HG03571 (cell line): ENCODE data around the gene EPB42.

Source experiments
- ATAC-seq: cut with Tn5 transposase; IDR thresholded peaks from one replicate; pipeline ENCODE4 v1.9.1; 2021; ENCODE audit not compliant: unreplicated experiment

The EPB42 gene

DNA sequence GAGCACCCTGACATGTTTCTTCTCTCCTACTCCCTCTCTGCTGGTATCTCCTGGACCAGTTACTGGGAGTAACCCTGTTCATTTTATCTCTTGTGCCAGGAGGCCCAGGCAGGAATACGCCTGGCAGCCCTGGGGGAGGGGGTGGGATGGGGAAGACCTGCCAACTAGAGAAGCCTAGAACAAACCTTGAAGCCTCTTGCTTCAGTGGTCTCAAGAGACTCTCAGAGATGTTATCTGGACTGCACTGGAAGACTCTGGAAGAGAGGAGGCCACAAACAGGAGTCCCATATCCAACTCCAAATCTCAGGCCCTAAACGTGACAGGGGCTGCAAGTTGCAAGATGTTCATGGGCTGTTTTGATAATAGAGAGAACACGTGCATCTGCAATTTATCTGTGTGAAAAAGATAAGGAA, at the start of gene EPB42:
TSS of gene EPB42 (minus strand) at position 28 of the 413 bp plus-strand sequence. CDS start 193 bp downstream, outside the sequence.
- ATAC-seq = no peak

DNA sequence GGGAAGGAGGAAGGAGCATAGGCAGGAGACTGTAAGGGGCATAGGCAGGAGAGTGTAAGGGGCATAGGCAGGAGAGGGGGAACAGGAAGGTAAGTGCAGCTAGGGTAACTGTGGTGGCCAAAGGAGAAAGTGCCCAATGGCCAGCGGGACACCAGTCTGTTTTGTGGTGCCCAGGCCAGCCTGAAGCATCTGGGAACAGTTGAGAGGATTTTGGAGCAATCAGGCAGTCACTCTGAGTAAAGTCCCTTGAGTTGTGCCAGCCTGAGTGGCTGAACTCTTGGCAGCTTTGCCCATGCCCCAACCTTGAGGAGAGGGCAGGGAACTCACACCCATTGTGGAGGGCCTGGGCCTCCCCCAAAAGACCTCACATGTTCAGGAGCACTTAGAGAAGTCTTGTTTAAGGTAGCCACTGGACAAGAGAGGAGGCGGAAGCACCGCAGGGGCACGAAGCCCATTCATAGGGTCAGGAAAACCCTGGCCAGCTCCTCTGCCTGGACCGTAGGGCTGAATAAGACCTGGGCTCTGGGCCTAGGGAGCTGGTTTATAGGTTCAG, 49.4 kb upstream of the EPB42 start:
- ATAC-seq = no peak

- ATAC-seq = no peak
These were observed 47.6 kb upstream of the EPB42 start for GRCh38 chr15:43268111-43269105.

- no peak for ATAC-seq
These were observed 46.6 kb upstream of the EPB42 start for GRCh38 chr15:43267439-43267838.

GRCh38 chr15:43266834-43267233, 46.0 kb upstream of the EPB42 start, which contains the start of gene TGM5:
Gene TGM5 (minus strand): TSS chr15:43266928. CDS start chr15:43266849, 79 bp downstream.
- ATAC-seq = no peak

- no peak for ATAC-seq
These were observed 45.6 kb upstream of the EPB42 start for GRCh38 chr15:43266386-43266785.

DNA sequence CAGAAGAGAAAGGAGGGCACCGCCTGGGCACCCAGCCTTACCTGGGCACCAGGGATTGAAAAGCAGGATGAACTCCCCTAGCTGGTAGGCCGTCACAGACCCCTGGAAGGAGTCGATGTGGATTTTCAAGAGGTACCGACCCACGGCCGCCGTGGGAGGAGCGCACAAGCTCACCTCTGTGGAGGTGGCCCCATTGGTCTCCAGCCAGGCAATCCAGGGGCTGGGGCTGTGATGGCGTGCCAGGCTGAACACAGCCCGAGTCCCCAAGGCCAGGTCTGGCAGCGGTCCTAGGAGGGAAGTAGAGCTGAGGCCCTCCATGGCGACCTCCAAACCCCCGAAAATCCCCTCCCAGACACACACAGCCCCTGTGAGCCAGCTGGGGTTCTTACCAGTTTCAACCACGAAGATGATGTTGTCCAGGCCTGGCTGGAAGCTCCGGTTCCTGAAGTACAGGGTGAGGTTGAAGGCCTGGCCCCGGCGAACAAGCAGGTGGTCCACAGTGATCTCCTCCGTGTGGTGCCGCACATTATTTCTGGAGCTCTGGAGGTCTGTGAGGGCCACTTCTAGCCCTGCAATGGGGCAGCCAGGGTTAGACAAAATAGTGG, 39.3 kb upstream of the EPB42 start:
- no peak for ATAC-seq

DNA sequence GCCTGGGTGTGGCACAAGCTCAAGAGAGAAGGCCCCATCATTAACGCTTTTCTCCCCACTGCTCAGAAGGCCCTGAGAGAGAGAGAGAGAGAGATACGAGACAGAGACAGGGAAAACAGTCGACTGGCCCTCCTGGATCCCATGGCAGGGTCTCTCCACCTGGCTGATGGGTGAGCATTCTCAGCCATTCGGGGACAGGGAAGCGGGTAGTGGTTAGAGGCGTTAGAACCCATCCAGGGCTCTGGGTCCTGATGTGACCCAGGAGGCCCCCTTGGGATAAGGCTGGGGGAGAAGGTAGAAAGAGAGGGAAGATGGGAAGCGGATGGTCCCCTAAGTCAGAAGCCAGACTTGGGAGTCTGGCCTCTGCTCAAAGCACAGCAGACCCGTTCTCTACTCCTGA, 38.0 kb upstream of the EPB42 start:
- no peak for ATAC-seq

DNA sequence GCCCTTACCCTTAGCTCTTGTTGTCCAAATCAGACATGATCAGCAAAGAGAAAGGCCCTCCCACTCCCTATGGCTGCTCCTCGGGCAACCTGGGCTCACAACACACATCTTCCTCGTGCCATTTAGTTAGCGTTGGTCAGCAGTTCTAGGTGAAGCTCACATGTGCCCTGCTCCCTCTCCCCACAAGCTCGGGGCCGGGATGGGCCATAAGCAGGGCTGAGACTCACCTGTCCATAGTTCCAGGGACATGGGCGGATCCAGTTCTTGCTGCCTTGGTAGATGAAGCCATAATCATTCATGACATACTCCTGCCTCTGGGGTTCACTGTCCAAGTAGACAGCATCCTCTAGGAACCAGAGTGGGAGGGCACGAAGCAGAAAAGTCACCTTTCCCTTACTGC, 35.5 kb upstream of the EPB42 start:
- no peak for ATAC-seq

DNA sequence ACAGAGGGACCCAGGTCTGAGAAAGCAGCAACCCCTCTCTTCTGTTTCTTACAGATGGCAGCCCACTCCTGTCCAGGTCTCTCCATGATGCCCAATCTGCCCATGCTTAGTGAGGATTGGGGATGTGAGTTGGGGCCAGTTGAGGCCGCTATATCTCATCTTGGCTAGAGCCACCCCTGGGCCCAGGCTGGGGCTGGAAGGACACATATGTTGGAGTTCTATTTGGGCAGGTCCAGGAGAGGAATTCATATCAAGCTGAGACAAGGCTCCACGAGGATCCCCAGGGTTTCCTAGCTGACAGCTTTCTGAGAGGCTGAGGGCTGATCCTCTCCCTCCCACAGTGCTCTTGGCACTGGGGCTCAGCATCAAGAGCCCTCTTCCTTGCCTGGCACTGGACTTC, 34.6 kb upstream of the EPB42 start:
- no peak for ATAC-seq

GRCh38 chr15:43253431-43254403, 32.9 kb upstream of the EPB42 start:
- ATAC-seq = peak; percentile 42

DNA sequence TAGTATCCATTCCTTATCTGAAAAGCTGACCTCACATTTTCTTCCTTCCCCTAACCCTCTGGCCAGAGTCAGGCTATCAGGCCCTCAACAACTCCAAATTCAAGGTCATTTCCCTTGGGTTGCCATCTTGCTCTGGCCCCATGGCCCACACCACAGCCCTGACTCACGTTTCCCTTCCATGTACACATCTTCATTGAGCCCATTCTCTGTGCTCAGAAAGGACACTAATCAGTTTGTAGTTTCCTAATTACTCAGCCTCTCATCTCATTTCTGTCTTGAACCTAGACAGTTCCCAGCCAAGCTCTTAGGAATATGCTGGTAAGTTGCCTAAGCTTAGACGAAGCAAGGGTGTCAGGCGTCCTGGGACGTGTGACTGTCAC, 31.0 kb upstream of the EPB42 start:
- no peak for ATAC-seq

DNA sequence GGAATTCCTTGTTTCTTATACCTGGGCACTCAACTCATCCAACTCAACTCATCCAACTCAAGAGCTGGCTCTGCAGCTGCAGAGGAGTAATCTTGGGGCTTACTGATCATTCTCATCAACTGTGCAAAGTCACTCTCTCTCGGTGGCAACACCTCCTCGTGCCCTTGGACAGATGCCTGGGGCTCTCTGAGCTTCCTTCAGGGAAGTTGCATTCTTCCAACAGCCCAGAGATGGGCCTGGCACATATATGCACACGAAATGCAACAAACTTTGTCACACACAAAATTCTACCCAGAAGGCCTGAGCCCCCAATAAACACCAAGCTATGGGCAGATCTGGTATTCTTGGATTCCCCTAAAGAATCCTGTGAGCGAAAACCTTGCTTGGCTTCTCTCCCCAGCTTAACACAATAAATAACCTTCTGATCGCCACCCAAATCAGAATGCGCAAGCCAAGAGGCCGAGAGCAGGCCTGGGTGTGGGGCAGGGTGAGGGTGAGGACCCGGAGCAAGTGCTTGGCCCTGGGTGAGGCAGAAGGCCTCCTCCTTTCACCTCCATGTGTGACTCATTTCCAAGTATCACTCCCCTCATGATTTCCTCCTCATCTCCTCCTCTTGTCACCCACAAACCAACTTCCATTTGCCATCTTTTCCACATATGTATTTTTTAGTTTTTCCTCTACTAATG, 30.5 kb upstream of the EPB42 start:
- no peak for ATAC-seq

- ATAC-seq = no peak
These were observed 30.0 kb upstream of the EPB42 start for GRCh38 chr15:43250785-43251184.

GRCh38 chr15:43249699-43250203, 28.9 kb upstream of the EPB42 start:
- ATAC-seq = peak; percentile 51

GRCh38 chr15:43249236-43249635, 28.4 kb upstream of the EPB42 start:
- ATAC-seq = peak; percentile 8

- ATAC-seq = no peak
These were observed 25.5 kb upstream of the EPB42 start for GRCh38 chr15:43246261-43246774.

- ATAC-seq = no peak
These were observed 23.3 kb upstream of the EPB42 start for GRCh38 chr15:43244092-43244491.

GRCh38 chr15:43243020-43243645, 22.3 kb upstream of the EPB42 start:
- ATAC-seq = no peak
